Measurements from ENCODE around the gene HLA-DPB1. TPM values are rescaled to one million over a fixed set of nuclear protein-coding genes. Genes with fewer than 3 reads are reported as not detected.
A peak's percentile ranks its signal among the peaks of the same experiment; 100 is the strongest.

Gene HLA-DPB1
- total RNA-seq, 4 donors from 2014 or later, result 38.6 to 95.8 (median 61.7) TPM

DNA sequence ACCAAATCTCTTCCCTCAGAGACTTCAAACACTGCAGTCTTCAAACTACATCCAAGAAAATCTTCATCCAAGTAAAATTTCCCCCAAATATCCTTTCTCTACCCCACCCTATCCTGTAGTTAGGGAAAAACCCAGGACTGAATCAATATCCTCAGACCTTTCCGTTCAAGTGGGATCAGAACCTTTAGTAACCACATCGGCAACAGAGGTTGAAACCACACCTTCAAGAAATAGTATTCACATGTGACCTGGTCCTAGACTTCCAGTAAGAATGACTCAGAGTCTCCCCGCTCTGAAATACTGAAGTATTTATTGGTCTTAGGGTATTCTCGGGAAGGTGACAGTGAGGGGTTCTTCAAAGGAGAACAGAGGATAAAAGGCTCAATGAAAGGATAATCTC is 11.1 kb upstream of the HLA-DPB1 start:
- Histone ChIP-seq H3K9me3 (no peaks in the 10 kb centered on the region), H3K27me3 (no peaks in the 10 kb centered on the region), H3K4me3 (no peak overlapping the region), H3K36me3 (peaks cover 0 to 28% (median 12%) of the 10 kb centered on the region in 4 donors), H3K4me1 (no peaks in the 10 kb centered on the region), H3K27ac (replicated peaks in 1 of 4) (peak overlapping the region in 1 of 4 donors; percentile 37)
- no peak for TF ChIP-seq POLR2AphosphoS5 (IDR thresholded peaks at IDR 0.05)
- TF ChIP-seq POLR2A (IDR thresholded peaks at IDR 0.05; ENCODE audit: low read depth), result no peak
- TF ChIP-seq, protein P1, sequence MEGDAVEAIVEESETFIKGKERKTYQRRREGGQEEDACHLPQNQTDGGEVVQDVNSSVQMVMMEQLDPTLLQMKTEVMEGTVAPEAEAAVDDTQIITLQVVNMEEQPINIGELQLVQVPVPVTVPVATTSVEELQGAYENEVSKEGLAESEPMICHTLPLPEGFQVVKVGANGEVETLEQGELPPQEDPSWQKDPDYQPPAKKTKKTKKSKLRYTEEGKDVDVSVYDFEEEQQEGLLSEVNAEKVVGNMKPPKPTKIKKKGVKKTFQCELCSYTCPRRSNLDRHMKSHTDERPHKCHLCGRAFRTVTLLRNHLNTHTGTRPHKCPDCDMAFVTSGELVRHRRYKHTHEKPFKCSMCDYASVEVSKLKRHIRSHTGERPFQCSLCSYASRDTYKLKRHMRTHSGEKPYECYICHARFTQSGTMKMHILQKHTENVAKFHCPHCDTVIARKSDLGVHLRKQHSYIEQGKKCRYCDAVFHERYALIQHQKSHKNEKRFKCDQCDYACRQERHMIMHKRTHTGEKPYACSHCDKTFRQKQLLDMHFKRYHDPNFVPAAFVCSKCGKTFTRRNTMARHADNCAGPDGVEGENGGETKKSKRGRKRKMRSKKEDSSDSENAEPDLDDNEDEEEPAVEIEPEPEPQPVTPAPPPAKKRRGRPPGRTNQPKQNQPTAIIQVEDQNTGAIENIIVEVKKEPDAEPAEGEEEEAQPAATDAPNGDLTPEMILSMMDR (IDR thresholded peaks at IDR 0.05), result no peak
- no peak for TF ChIP-seq EP300 (IDR thresholded peaks at IDR 0.05)
- DNase-seq (ENCODE audit: extremely low spot score), result peak; percentile 29
- WGBS, result 0% methylated on average over 4 of the region's 4 CpGs
- intact Hi-C loops (cut with DNase I), result no loop called here

- DNase-seq (ENCODE audit: extremely low spot score), result no peak
- TF ChIP-seq POLR2A (IDR thresholded peaks at IDR 0.05; ENCODE audit: low read depth) (no peak), POLR2AphosphoS5 (IDR thresholded peaks at IDR 0.05) (no peak), EP300 (IDR thresholded peaks at IDR 0.05) (no peak)
- TF ChIP-seq, protein P1 (IDR thresholded peaks at IDR 0.05), result no peak
- Histone ChIP-seq H3K27me3 (no peaks in the 10 kb centered on the region), H3K4me1 (no peaks in the 10 kb centered on the region), H3K36me3 (peaks cover 0 to 28% (median 12%) of the 10 kb centered on the region in 4 donors), H3K9me3 (no peaks in the 10 kb centered on the region), H3K27ac (replicated peaks in 1 of 4) (peak overlapping the region in 1 of 4 donors; percentile 37), H3K4me3 (no peak overlapping the region)
- intact Hi-C loops (cut with DNase I), result no loop called here
- 41% methylated on average over 4 of the region's 4 CpGs for WGBS
These were observed 10.5 kb upstream of the HLA-DPB1 start for GRCh38 chr6:33065312-33065711.

GRCh38 chr6:33066917-33067521 is 8.8 kb upstream of the HLA-DPB1 start:
- H3K27me3 ChIP-seq, result no peaks in the 10 kb centered on the region
- H3K36me3 ChIP-seq, result peaks cover 0 to 28% (median 12%) of the 10 kb centered on the region in 4 donors
- TF ChIP-seq, protein P1 (IDR thresholded peaks at IDR 0.05), result no peak
- no peak for TF ChIP-seq EP300 (IDR thresholded peaks at IDR 0.05)
- no peak for TF ChIP-seq POLR2AphosphoS5 (IDR thresholded peaks at IDR 0.05)
- TF ChIP-seq POLR2A (IDR thresholded peaks at IDR 0.05; ENCODE audit: low read depth), result no peak
- WGBS, result 0% methylated on average over 3 of the region's 3 CpGs
- no peak overlapping the region for H3K4me3 ChIP-seq
- intact Hi-C loops (cut with DNase I), result no loop called here
- no peaks in the 10 kb centered on the region for H3K9me3 ChIP-seq
- no peak overlapping the region for H3K27ac ChIP-seq (replicated peaks in 1 of 4)
- DNase-seq (ENCODE audit: extremely low spot score), result peak; percentile 72
- H3K4me1 ChIP-seq, result no peaks in the 10 kb centered on the region

GRCh38 chr6:33069021-33069738 is 6.6 kb upstream of the HLA-DPB1 start:
- H3K36me3 ChIP-seq, result peaks cover 0 to 28% (median 12%) of the 10 kb centered on the region in 4 donors
- intact Hi-C loops (cut with DNase I), result no loop called here
- TF ChIP-seq, protein P1 (IDR thresholded peaks at IDR 0.05), result no peak
- no peak for TF ChIP-seq POLR2A (IDR thresholded peaks at IDR 0.05; ENCODE audit: low read depth)
- no peak for TF ChIP-seq EP300 (IDR thresholded peaks at IDR 0.05)
- TF ChIP-seq POLR2AphosphoS5 (IDR thresholded peaks at IDR 0.05), result no peak
- H3K27me3 ChIP-seq, result no peaks in the 10 kb centered on the region
- H3K4me3 ChIP-seq, result no peak overlapping the region
- WGBS, result 47% methylated on average over 8 of the region's 10 CpGs
- H3K4me1 ChIP-seq, result no peaks in the 10 kb centered on the region
- no peak overlapping the region for H3K27ac ChIP-seq (replicated peaks in 1 of 4)
- H3K9me3 ChIP-seq, result no peaks in the 10 kb centered on the region
- DNase-seq (ENCODE audit: extremely low spot score), result peak; percentile 78

Measured in esophagus muscularis mucosa (tissue), 4 donors.